Effector memory CD4-positive, alpha-beta T cell (primary cell): ENCODE data around the gene ZNF407.

ENCODE experiments used
- DNase-seq, 3 donors: peaks; one replicate each; pipeline ENCODE4 v3.0.0-alpha.2; 2020
- H3K27ac ChIP-seq: 2 replicates; pipeline ENCODE4 v1.7.0; 2013; ENCODE audit warnings: mild to moderate bottlenecking, low read length, moderate library complexity; ENCODE audit not compliant: insufficient read depth, poor library complexity, severe bottlenecking
- H3K27me3 ChIP-seq: replicated peaks from 2 replicates; pipeline ENCODE4 v1.7.0; 2013; ENCODE audit warnings: mild to moderate bottlenecking, low read length; ENCODE audit not compliant: insufficient read depth, control insufficient read depth, poor library complexity, severe bottlenecking
- H3K36me3 ChIP-seq: 2 replicates; pipeline ENCODE4 v1.7.0; 2013; ENCODE audit warnings: mild to moderate bottlenecking, low read length, moderate library complexity; ENCODE audit not compliant: control insufficient read depth, insufficient read depth
- H3K4me1 ChIP-seq: 2 replicates; pipeline ENCODE4 v1.7.0; 2013; ENCODE audit warnings: low read length, mild to moderate bottlenecking; ENCODE audit not compliant: control insufficient read depth, insufficient read depth, poor library complexity, severe bottlenecking
- H3K4me3 ChIP-seq: 2 replicates; pipeline ENCODE4 v1.7.0; 2013; ENCODE audit warnings: low read length, low read depth, mild to moderate bottlenecking; ENCODE audit not compliant: insufficient read depth, poor library complexity, severe bottlenecking
- H3K9me3 ChIP-seq: 2 replicates; pipeline ENCODE4 v1.7.0; 2013; ENCODE audit warnings: mild to moderate bottlenecking, low read length, moderate library complexity; ENCODE audit not compliant: control insufficient read depth

The ZNF407 gene

GRCh38 chr18:74633652-74634352 is 36.1 kb downstream of the ZNF407 start:
- H3K27ac ChIP-seq, result no peak overlapping the region

GRCh38 chr18:74635224-74635975 is 37.7 kb downstream of the ZNF407 start:
- no peak overlapping the region for H3K27ac ChIP-seq
- peaks cover 16% of the 10 kb centered on the region for H3K4me1 ChIP-seq
- no peak overlapping the region for H3K4me3 ChIP-seq
- H3K36me3 ChIP-seq, result peaks cover 3% of the 10 kb centered on the region
- no peaks in the 10 kb centered on the region for H3K27me3 ChIP-seq
- DNase-seq, result no peak
- no peaks in the 10 kb centered on the region for H3K9me3 ChIP-seq

More at GRCh38 chr18:74633652-74634352, 36.1 kb downstream of the ZNF407 start:
- peaks cover 16% of the 10 kb centered on the region for H3K4me1 ChIP-seq
- no peak for DNase-seq
- H3K4me3 ChIP-seq, result no peak overlapping the region
- H3K27me3 ChIP-seq, result no peaks in the 10 kb centered on the region
- H3K36me3 ChIP-seq, result peaks cover 3% of the 10 kb centered on the region
- no peaks in the 10 kb centered on the region for H3K9me3 ChIP-seq

GRCh38 chr18:74637070-74637469 is 39.4 kb downstream of the ZNF407 start:
- Histone ChIP-seq H3K4me3 (no peak overlapping the region), H3K27me3 (no peaks in the 10 kb centered on the region), H3K36me3 (peaks cover 3% of the 10 kb centered on the region), H3K9me3 (no peaks in the 10 kb centered on the region), H3K4me1 (peaks cover 9% of the 10 kb centered on the region), H3K27ac (no peak overlapping the region)
- DNase-seq, result no peak

- Histone ChIP-seq H3K4me3 (no peak overlapping the region), H3K27ac (no peak overlapping the region), H3K36me3 (peaks cover 3% of the 10 kb centered on the region), H3K27me3 (no peaks in the 10 kb centered on the region), H3K9me3 (no peaks in the 10 kb centered on the region), H3K4me1 (no peaks in the 10 kb centered on the region)
- no peak for DNase-seq
Measured at GRCh38 chr18:74638210-74638609, 40.5 kb downstream of the ZNF407 start.

GRCh38 chr18:74644713-74645112 is 47.0 kb downstream of the ZNF407 start:
- Histone ChIP-seq H3K4me3 (no peak overlapping the region), H3K36me3 (no peaks in the 10 kb centered on the region), H3K27me3 (no peaks in the 10 kb centered on the region), H3K4me1 (no peaks in the 10 kb centered on the region), H3K9me3 (no peaks in the 10 kb centered on the region), H3K27ac (no peak overlapping the region)
- DNase-seq, result no peak

GRCh38 chr18:74645679-74646078 is 48.0 kb downstream of the ZNF407 start:
- Histone ChIP-seq H3K9me3 (no peaks in the 10 kb centered on the region), H3K27me3 (no peaks in the 10 kb centered on the region), H3K4me3 (no peak overlapping the region), H3K4me1 (no peaks in the 10 kb centered on the region), H3K27ac (no peak overlapping the region), H3K36me3 (peaks cover 4% of the 10 kb centered on the region)
- no peak for DNase-seq

GRCh38 chr18:74651327-74652128 is 53.9 kb downstream of the ZNF407 start:
- Histone ChIP-seq H3K27me3 (no peaks in the 10 kb centered on the region), H3K36me3 (peaks cover 4% of the 10 kb centered on the region), H3K27ac (no peak overlapping the region), H3K4me1 (no peaks in the 10 kb centered on the region), H3K4me3 (no peak overlapping the region), H3K9me3 (no peaks in the 10 kb centered on the region)
- no peak for DNase-seq

- Histone ChIP-seq H3K27ac (no peak overlapping the region), H3K4me1 (no peaks in the 10 kb centered on the region), H3K9me3 (no peaks in the 10 kb centered on the region), H3K27me3 (no peaks in the 10 kb centered on the region), H3K4me3 (no peak overlapping the region), H3K36me3 (peaks cover 4% of the 10 kb centered on the region)
- DNase-seq, result no peak
Measured at GRCh38 chr18:74652392-74652988, 54.8 kb downstream of the ZNF407 start.

- no peak overlapping the region for H3K27ac ChIP-seq
- H3K4me3 ChIP-seq, result no peak overlapping the region
- H3K27me3 ChIP-seq, result no peaks in the 10 kb centered on the region
- H3K36me3 ChIP-seq, result peaks cover 4% of the 10 kb centered on the region
- no peak for DNase-seq
- no peaks in the 10 kb centered on the region for H3K4me1 ChIP-seq
- H3K9me3 ChIP-seq, result no peaks in the 10 kb centered on the region
Measured at GRCh38 chr18:74654638-74655037, 57.0 kb downstream of the ZNF407 start.
